ENCODE data around the gene USP40. TPM values are rescaled to one million over a fixed set of nuclear protein-coding genes. Genes with fewer than 3 reads are reported as not detected.

USP40 gene
- total and polyA plus RNA-seq, 2 donors (not counting 1 experiment from before 2014, with no cell fraction given): 18.9 to 40.6 TPM

DNA sequence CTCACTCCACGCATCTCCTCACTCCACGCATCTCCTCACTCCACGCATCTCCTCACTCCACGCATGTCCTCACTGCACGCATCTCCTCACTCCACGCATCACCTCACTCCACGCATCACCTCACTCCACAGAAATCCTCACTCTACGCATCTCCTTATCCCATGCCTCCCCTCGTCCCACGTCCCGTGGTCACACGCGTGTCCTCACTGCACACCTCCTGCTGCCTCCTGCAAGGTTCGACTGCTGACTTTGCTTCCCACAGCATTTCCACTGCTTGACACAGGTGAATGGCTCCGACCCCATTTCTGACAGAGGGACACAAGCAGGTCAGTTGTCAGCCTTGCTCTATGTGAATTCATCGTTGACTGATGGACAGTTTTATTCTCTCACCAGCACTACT lies 103.0 kb downstream of the USP40 start:
- no peak for DNase-seq (ENCODE audit: low read depth in 2 of 2)
- H3K4me1 ChIP-seq (ENCODE audit: control insufficient read depth, extremely low read depth, insufficient read depth, low read length): no peaks in the 10 kb centered on the region
- no peak overlapping the region for H2AFZ ChIP-seq (ENCODE audit: low read length)
- TF ChIP-seq EZH2 (IDR thresholded peaks at IDR 0.05; ENCODE audit: low read length, missing control alignments): no peak
- TF ChIP-seq CTCF (conservative IDR thresholded peaks at IDR 0.05 in 1 of 2, IDR thresholded peaks at IDR 0.05 in 1 of 2; ENCODE audit: low read depth in 1 of 2, low read length in 2 of 2): no peak
- no peaks in the 10 kb centered on the region for H3K79me2 ChIP-seq (ENCODE audit: control insufficient read depth, insufficient read depth, low read length)
- H3K4me3 ChIP-seq (replicated peaks in 1 of 4; ENCODE audit: control extremely low read depth in 1 of 4, insufficient read depth in 1 of 4, low read depth in 3 of 4, low read length in 4 of 4): no peak overlapping the region
- peaks cover 5% of the 10 kb centered on the region for H3K36me3 ChIP-seq (ENCODE audit: control insufficient read depth, insufficient read depth, low read length)
- H3K27ac ChIP-seq (ENCODE audit: insufficient read depth, low read length): no peak overlapping the region
- H4K20me1 ChIP-seq (ENCODE audit: control insufficient read depth, extremely low read depth, insufficient read depth, low read length): no peaks in the 10 kb centered on the region
- H3K9me3 ChIP-seq (ENCODE audit: control insufficient read depth, insufficient read depth, low read depth, low read length): no peaks in the 10 kb centered on the region
- no peaks in the 10 kb centered on the region for H3K27me3 ChIP-seq (ENCODE audit: control insufficient read depth, insufficient read depth, low read length)
- H3K4me2 ChIP-seq (ENCODE audit: extremely low read depth, insufficient read depth, low read length): no peak overlapping the region
- no peak overlapping the region for H3K9ac ChIP-seq (ENCODE audit: insufficient read depth, low read length)

DNA sequence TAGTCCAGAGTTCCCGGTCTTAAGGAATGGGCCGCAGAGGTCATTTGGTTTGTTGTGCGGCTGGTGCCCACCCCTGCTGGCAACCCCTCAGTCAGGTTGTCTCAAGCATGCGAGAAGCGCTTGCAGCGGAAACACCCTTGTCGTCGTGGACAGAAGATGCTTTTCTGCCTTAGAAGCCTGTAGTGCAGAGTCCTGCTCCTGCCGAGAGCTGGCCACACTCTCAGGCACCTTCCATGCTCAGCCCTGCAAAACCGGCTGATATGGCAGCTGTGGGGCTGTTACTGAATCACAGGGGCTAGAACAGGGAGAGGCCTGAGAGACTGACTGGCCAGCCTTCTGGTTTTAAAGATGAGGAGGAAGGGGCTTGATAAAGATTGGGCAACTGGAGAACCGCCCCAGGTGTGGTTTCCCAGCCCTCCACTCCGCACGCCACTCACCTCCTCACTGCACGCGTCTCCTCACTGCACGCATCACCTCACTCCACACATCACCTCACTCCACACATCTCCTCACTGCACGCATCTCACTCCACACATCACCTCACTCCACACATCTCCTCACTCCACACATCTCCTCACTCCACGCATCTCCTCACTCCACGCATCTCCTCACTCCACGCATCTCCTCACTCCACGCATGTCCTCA lies 103.6 kb downstream of the USP40 start:
- H3K9me3 ChIP-seq (ENCODE audit: control insufficient read depth, insufficient read depth, low read depth, low read length): no peaks in the 10 kb centered on the region
- no peak overlapping the region for H3K27ac ChIP-seq (ENCODE audit: insufficient read depth, low read length)
- H3K27me3 ChIP-seq (ENCODE audit: control insufficient read depth, insufficient read depth, low read length): no peaks in the 10 kb centered on the region
- no peaks in the 10 kb centered on the region for H3K4me1 ChIP-seq (ENCODE audit: control insufficient read depth, extremely low read depth, insufficient read depth, low read length)
- no peaks in the 10 kb centered on the region for H4K20me1 ChIP-seq (ENCODE audit: control insufficient read depth, extremely low read depth, insufficient read depth, low read length)
- no peak overlapping the region for H3K9ac ChIP-seq (ENCODE audit: insufficient read depth, low read length)
- no peak for DNase-seq (ENCODE audit: low read depth in 2 of 2)
- peaks cover 5% of the 10 kb centered on the region for H3K36me3 ChIP-seq (ENCODE audit: control insufficient read depth, insufficient read depth, low read length)
- H3K4me2 ChIP-seq (ENCODE audit: extremely low read depth, insufficient read depth, low read length): no peak overlapping the region
- no peak overlapping the region for H2AFZ ChIP-seq (ENCODE audit: low read length)
- TF ChIP-seq CTCF (conservative IDR thresholded peaks at IDR 0.05 in 1 of 2, IDR thresholded peaks at IDR 0.05 in 1 of 2; ENCODE audit: low read depth in 1 of 2, low read length in 2 of 2) (no peak), EZH2 (IDR thresholded peaks at IDR 0.05; ENCODE audit: low read length, missing control alignments) (no peak)
- no peaks in the 10 kb centered on the region for H3K79me2 ChIP-seq (ENCODE audit: control insufficient read depth, insufficient read depth, low read length)
- no peak overlapping the region for H3K4me3 ChIP-seq (replicated peaks in 1 of 4; ENCODE audit: control extremely low read depth in 1 of 4, insufficient read depth in 1 of 4, low read depth in 3 of 4, low read length in 4 of 4)

DNA sequence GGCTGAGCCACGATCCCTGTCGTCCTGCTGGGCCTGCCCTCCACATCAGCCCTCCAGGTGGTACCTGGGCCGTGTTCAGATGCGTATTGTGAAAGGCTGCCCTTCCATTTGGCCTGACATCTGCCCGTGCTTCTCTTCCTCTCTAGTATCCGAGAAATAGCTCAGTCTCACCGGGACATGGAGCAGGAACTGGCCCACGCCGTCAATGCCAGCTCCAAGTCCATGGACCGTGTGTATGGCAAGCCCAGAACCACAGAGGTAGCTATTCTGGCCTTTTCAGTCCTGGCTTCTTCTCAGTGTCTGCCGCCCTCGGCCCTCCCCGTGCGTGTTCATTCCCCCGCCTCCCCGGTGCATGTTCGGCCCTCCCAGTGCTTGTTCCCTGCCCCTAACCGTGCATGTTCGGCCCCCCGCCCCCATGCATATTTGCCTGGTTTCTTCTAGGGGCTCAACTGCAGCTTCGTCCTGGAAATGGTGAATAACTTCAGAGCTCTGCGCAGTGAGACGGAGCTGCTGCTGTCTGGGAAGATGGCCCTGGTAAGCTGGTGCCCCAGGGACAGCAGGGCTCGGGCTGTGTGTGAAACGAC lies 104.3 kb downstream of the USP40 start:
- Histone ChIP-seq H2AFZ (ENCODE audit: low read length) (no peak overlapping the region), H3K4me3 (replicated peaks in 1 of 4; ENCODE audit: control extremely low read depth in 1 of 4, insufficient read depth in 1 of 4, low read depth in 3 of 4, low read length in 4 of 4) (no peak overlapping the region), H3K79me2 (ENCODE audit: control insufficient read depth, insufficient read depth, low read length) (no peaks in the 10 kb centered on the region), H3K9ac (ENCODE audit: insufficient read depth, low read length) (no peak overlapping the region), H3K4me1 (ENCODE audit: control insufficient read depth, extremely low read depth, insufficient read depth, low read length) (no peaks in the 10 kb centered on the region), H3K27ac (ENCODE audit: insufficient read depth, low read length) (no peak overlapping the region), H4K20me1 (ENCODE audit: control insufficient read depth, extremely low read depth, insufficient read depth, low read length) (no peaks in the 10 kb centered on the region), H3K36me3 (ENCODE audit: control insufficient read depth, insufficient read depth, low read length) (peaks cover 5% of the 10 kb centered on the region), H3K4me2 (ENCODE audit: extremely low read depth, insufficient read depth, low read length) (no peak overlapping the region), H3K27me3 (ENCODE audit: control insufficient read depth, insufficient read depth, low read length) (no peaks in the 10 kb centered on the region), H3K9me3 (ENCODE audit: control insufficient read depth, insufficient read depth, low read depth, low read length) (no peaks in the 10 kb centered on the region)
- DNase-seq (ENCODE audit: low read depth in 2 of 2): no peak
- no peak for TF ChIP-seq CTCF (conservative IDR thresholded peaks at IDR 0.05 in 1 of 2, IDR thresholded peaks at IDR 0.05 in 1 of 2; ENCODE audit: low read depth in 1 of 2, low read length in 2 of 2)
- TF ChIP-seq EZH2 (IDR thresholded peaks at IDR 0.05; ENCODE audit: low read length, missing control alignments): no peak
